ENCODE results near the gene NPAS3.

NPAS3 gene

DNA sequence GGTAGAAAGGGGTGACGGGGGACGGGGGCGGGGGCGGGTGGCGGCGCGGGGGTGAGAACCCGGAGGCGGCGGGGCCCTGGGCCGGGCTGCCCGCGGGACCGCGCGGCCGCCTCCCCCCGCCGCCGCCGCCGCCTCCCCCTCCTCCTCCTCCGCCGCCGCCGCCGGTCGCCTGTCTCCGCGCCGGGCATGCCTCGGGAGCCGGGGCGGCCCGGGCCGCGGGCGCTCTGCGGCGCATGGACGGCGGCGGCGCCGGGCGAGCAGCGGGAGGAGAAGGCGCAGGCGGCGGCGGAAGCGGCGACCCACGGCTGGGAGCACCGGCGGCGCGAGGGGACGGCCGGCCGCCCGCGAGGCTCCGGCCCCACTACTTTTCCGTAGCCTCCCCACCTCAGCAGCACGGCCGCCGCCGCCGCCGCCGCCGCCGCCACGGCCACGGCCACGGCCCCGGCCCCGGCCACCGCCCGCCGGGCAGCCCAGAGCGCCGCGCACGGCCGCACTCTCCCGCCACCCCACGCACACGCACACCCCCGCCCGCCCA, at the start of gene NPAS3:
Gene NPAS3 (plus strand): TSS at position 161 of the 535 bp plus-strand sequence.
- TF ChIP-seq, protein P1, sequence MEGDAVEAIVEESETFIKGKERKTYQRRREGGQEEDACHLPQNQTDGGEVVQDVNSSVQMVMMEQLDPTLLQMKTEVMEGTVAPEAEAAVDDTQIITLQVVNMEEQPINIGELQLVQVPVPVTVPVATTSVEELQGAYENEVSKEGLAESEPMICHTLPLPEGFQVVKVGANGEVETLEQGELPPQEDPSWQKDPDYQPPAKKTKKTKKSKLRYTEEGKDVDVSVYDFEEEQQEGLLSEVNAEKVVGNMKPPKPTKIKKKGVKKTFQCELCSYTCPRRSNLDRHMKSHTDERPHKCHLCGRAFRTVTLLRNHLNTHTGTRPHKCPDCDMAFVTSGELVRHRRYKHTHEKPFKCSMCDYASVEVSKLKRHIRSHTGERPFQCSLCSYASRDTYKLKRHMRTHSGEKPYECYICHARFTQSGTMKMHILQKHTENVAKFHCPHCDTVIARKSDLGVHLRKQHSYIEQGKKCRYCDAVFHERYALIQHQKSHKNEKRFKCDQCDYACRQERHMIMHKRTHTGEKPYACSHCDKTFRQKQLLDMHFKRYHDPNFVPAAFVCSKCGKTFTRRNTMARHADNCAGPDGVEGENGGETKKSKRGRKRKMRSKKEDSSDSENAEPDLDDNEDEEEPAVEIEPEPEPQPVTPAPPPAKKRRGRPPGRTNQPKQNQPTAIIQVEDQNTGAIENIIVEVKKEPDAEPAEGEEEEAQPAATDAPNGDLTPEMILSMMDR (IDR thresholded peaks at IDR 0.05; ENCODE audit: low read depth, low read length): no peak
- peak within 1 kb of the TSS; percentile 52 for H3K4me3 ChIP-seq (ENCODE audit: low read depth, low read length)

DNA sequence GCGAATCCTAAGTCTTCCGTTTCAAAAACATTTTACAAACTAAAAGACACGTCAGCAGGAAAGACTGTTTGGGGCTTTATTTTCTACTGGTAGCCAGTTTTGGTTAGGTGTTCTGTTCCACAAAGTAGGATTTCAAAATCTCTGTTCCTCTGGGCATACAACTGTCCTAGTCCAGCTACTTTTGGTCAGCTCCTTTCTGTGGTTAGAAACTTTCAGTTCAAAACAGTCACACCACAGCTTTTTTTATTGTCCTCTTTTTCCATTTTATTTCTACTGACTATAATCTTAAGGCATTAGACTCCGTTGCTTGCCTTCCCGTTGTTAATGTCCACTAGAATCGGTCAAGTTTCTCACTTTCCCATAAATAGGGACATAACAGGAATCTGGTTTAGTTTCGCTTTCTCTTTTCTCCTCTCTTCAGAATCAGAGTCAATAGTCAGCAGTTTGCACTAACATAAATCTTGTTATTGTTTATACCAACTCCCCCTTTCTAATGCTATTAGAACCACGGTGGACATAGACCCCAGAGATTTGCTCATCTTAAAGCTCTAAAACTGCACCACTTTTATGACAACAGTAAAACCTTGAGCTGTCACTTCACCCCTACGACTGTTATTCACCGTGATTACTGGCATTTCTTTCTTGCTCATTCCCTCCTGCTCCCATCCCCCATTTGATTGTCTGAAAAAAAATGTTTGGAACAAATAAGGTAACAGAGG, 41.5 kb upstream of the NPAS3 start:
- TF ChIP-seq, protein P1 (IDR thresholded peaks at IDR 0.05; ENCODE audit: low read depth, low read length): no peak
- peak overlapping the region; percentile 61 for H3K4me3 ChIP-seq (ENCODE audit: low read depth, low read length)

DNA sequence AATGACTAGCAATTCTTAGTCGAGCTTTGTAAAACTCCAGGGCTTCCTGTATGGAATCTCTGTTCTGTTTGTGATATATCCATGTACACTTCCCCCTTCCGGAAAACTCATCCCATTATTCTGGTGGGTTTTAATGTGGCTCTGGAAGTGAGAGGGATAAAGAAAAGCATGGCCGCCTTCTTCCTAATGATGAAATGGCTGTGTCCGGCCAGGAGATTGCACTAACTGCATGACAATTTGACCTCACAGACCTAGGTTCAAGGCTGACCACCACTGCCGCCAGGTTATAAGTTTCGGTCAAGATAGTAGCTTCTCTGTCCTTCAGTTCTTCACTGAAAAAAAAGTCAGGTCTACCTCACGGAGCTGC, 41.0 kb upstream of the NPAS3 start:
- peak overlapping the region; percentile 61 for H3K4me3 ChIP-seq (ENCODE audit: low read depth, low read length)
- TF ChIP-seq, protein P1 (IDR thresholded peaks at IDR 0.05; ENCODE audit: low read depth, low read length): no peak

DNA sequence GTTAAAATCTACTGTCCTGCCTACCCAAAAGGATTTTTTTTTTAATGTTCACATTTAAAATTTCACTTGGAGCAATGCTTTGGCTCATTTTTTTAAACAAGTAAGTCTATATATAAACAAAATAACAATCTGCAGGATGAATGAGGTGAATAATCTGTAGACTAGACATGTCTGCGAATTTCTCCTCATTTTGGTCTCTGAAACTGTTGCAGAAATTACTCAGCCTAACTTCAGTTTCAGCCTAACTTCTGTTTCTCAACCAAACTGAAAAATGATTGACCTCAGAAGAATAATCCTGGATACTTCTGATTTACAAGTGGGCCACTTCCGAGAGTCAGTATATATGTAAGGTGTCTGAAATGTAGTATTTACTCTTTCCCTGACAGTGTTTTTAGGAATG, 39.8 kb upstream of the NPAS3 start:
- H3K4me3 ChIP-seq (ENCODE audit: low read depth, low read length): no peak overlapping the region
- TF ChIP-seq, protein P1 (IDR thresholded peaks at IDR 0.05; ENCODE audit: low read depth, low read length): no peak

DNA sequence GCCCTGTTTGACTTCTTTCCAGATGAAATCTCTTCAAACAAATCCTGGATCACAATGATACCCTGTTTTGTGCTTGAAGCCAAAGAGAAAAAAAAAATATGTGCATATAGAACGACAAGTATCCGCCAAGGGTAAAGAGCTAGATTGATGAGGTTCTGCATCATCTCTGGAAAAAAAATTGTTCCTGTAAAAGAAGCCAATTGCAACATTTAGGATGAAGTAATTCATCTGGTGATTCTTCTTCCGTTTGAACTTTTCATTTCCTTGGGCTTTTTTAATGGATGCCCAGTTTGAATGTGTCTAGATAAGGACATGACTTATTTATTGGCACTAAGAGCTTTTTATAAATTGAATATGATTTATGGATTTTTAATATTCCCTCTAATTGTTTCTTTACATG, 38.1 kb upstream of the NPAS3 start:
- TF ChIP-seq, protein P1 (IDR thresholded peaks at IDR 0.05; ENCODE audit: low read depth, low read length): no peak
- H3K4me3 ChIP-seq (ENCODE audit: low read depth, low read length): no peak overlapping the region

DNA sequence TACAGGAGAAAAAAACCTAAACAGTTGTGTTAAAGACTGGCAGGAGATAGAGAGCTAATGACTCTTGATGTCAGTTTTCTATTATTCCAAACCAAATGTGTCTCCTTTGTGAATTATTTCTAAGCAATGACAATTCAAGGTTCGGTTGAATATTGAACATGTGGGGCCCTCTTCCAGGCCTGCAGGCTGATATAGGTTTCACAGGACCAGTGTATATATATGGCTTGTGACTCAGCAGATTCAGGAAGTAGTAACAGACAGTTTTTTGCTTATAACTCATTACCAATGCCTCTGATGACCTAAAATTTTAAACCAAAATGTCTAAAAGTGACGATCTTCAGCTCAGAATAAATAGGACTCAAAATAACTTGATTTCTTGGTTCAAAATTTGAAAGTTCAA, 33.7 kb upstream of the NPAS3 start:
- TF ChIP-seq, protein P1 (IDR thresholded peaks at IDR 0.05; ENCODE audit: low read depth, low read length): no peak
- no peak overlapping the region for H3K4me3 ChIP-seq (ENCODE audit: low read depth, low read length)

DNA sequence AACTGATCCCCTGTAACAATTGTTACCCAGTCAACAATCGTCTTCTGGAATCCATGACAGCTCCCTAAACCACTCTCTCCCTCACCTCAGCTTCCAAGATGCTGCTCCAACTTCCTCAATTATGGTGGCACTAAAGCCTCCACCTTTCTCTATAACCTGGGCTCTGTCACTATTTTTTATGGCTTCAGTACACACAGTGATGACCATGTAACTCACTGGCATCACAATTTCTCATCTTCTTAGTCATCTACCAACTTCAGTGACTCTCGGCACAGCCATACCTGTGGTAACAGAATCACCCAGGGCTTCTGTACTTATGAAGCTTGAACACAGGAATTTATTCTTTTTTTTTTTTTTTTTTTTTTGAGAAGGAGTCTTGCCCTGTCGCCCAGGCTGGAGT, 32.0 kb upstream of the NPAS3 start:
- TF ChIP-seq, protein P1 (IDR thresholded peaks at IDR 0.05; ENCODE audit: low read depth, low read length): no peak
- no peak overlapping the region for H3K4me3 ChIP-seq (ENCODE audit: low read depth, low read length)

Measured in WI38 (cell line).